H1 (cell line): ENCODE results near the gene CC2D1A. TPM values are rescaled to one million over a fixed set of nuclear protein-coding genes. Genes with fewer than 3 reads are reported as not detected.

Source experiments
- CTCF ChIA-PET: fragments of 300-600 bp; sonication (Branson Sonifier 250); formaldehyde crosslinking; loops from one replicate; lab custom pipeline; 2021; ENCODE audit not compliant: partially characterized antibody; lab: Charles Lee
- POLR2A ChIA-PET: fragments of 300-600 bp; sonication (Branson Sonifier 250); formaldehyde crosslinking; loops from one replicate; lab custom pipeline; 2021; ENCODE audit warnings: inconsistent platforms; ENCODE audit not compliant: partially characterized antibody; lab: Charles Lee
- DNase-seq, 2 experiments: peaks; one replicate each; pipeline versions ENCODE4 v3.0.0 to v3.0.0-alpha.2; 2010 to 2022; ENCODE audit warnings: low spot score in 2 of 2, low read depth in 1 of 2, mixed read lengths in 1 of 2
- FAIRE-seq: peaks from 2 replicates; lab custom pipeline; 2011; peaks lifted over from hg19 to GRCh38; lab: Jason Lieb, UNC
- H2AFZ ChIP-seq: 2 replicates; pipeline ENCODE4 v1.8.1; 2012; ENCODE audit warnings: low read length, inconsistent platforms
- H2AK5ac ChIP-seq: 2 replicates; pipeline ENCODE4 v1.6.1; 2013; ENCODE audit warnings: low read depth, low read length
- H2BK120ac ChIP-seq: replicated peaks from 2 replicates; pipeline ENCODE3; 2013; ENCODE audit warnings: low read depth, low read length, inconsistent platforms
- H2BK12ac ChIP-seq: 2 replicates; pipeline ENCODE4 v1.6.1; 2013; ENCODE audit warnings: low read depth, low read length
- H2BK15ac ChIP-seq: 2 replicates; pipeline ENCODE4 v1.6.1; 2013; ENCODE audit warnings: low read length
- H2BK20ac ChIP-seq: 2 replicates; pipeline ENCODE4 v1.6.1; 2013; ENCODE audit warnings: low read length
- H2BK5ac ChIP-seq: 2 replicates; pipeline ENCODE4 v1.6.1; 2013; ENCODE audit warnings: low read depth, low read length
- H3K14ac ChIP-seq: 2 replicates; pipeline ENCODE4 v1.6.1; 2013; ENCODE audit warnings: inconsistent platforms; ENCODE audit not compliant: insufficient read length
- H3K18ac ChIP-seq: 2 replicates; pipeline ENCODE4 v1.6.1; 2013; ENCODE audit warnings: low read length; ENCODE audit errors: extremely low read depth
- H3K23ac ChIP-seq: 2 replicates; pipeline ENCODE4 v1.6.1; 2013; ENCODE audit warnings: inconsistent platforms; ENCODE audit not compliant: insufficient read length
- H3K23me2 ChIP-seq: 2 replicates; pipeline ENCODE4 v1.6.1; 2013; ENCODE audit warnings: low read depth, low read length
- H3K27ac ChIP-seq: 2 replicates; pipeline ENCODE4 v1.6.1; 2011; ENCODE audit warnings: low read depth, low read length, inconsistent platforms
- H3K27me3 ChIP-seq, 4 experiments: replicated peaks in 1 of 4; 1 replicate in 1 of 4; 2 replicates in 3 of 4; pipeline versions ENCODE4 v1.6.1 to v1.8.1; 2011 to 2013; ENCODE audit warnings: low read length in 3 of 4, mild to moderate bottlenecking in 3 of 4, inconsistent platforms in 2 of 4, mixed read lengths in 2 of 4, moderate library complexity in 1 of 4; ENCODE audit not compliant: control insufficient read depth in 3 of 4, insufficient read depth in 3 of 4; ENCODE audit errors: extremely low read depth in 1 of 4
- H3K36me3 ChIP-seq, 4 experiments: 2 replicates each; pipeline versions ENCODE4 v1.6.1 to v1.8.1; 2011 to 2013; ENCODE audit warnings: mild to moderate bottlenecking in 4 of 4, low read length in 3 of 4, moderate library complexity in 2 of 4, control low read depth in 1 of 4, inconsistent platforms in 1 of 4; ENCODE audit not compliant: insufficient read depth in 4 of 4, control insufficient read depth in 2 of 4
- H3K4ac ChIP-seq: replicated peaks from 2 replicates; pipeline ENCODE3; 2013; ENCODE audit warnings: low read length, low read depth, mixed read lengths, inconsistent platforms; ENCODE audit not compliant: insufficient read length
- H3K4me1 ChIP-seq, 4 experiments: replicated peaks in 1 of 4; 1 replicate in 1 of 4; 2 replicates in 3 of 4; pipeline versions ENCODE4 v1.6.1 to v1.8.1; 2011 to 2013; ENCODE audit warnings: low read length in 3 of 4, inconsistent platforms in 2 of 4, mixed read lengths in 1 of 4; ENCODE audit not compliant: insufficient read depth in 4 of 4, control insufficient read depth in 3 of 4
- H3K4me2 ChIP-seq, 2 experiments: 2 replicates each; pipeline versions ENCODE4 v1.6.1 to v1.8.1; 2011 to 2013; ENCODE audit warnings: low read depth in 2 of 2, low read length in 2 of 2, control low read depth in 1 of 2, inconsistent platforms in 1 of 2, mild to moderate bottlenecking in 1 of 2; ENCODE audit not compliant: insufficient read depth in 1 of 2
- H3K4me3 ChIP-seq, 4 experiments: fragments of 200-600, 300-600 bp in 1 of 4; sonication (generic), shearing (Covaris generic), sonication (Bioruptor Twin) in 1 of 4; 2 replicates each; pipeline versions ENCODE4 v1.5.1 to v1.8.1; 2011 to 2016; ENCODE audit warnings: low read length in 4 of 4, low read depth in 3 of 4, control low read depth in 2 of 4, inconsistent platforms in 2 of 4, mild to moderate bottlenecking in 2 of 4, mixed read lengths in 1 of 4, moderate library complexity in 1 of 4; ENCODE audit not compliant: insufficient read depth in 2 of 4; ENCODE audit errors: extremely low read depth in 1 of 4
- H3K56ac ChIP-seq: replicated peaks from 2 replicates; pipeline ENCODE3; 2013; ENCODE audit warnings: low read depth, mild to moderate bottlenecking, mixed read lengths, low read length, inconsistent platforms; ENCODE audit not compliant: insufficient read length
- H3K79me1 ChIP-seq: 2 replicates; pipeline ENCODE4 v1.6.1; 2013; ENCODE audit warnings: low read depth, low read length, control low read depth
- H3K79me2 ChIP-seq, 2 experiments: 2 replicates each; pipeline versions ENCODE4 v1.6.1 to v1.8.1; 2012 to 2013; ENCODE audit warnings: low read length in 2 of 2, mild to moderate bottlenecking in 2 of 2, inconsistent platforms in 1 of 2; ENCODE audit not compliant: insufficient read depth in 2 of 2, control insufficient read depth in 1 of 2
- H3K9ac ChIP-seq, 4 experiments: replicated peaks in 1 of 4; 1 replicate in 1 of 4; 2 replicates in 3 of 4; pipeline versions ENCODE4 v1.6.1 to v1.8.1; 2011 to 2013; ENCODE audit warnings: low read depth in 3 of 4, low read length in 3 of 4, control low read depth in 2 of 4, mild to moderate bottlenecking in 2 of 4, moderate library complexity in 2 of 4, inconsistent platforms in 1 of 4; ENCODE audit errors: extremely low read depth in 1 of 4
- H3K9me3 ChIP-seq, 2 experiments: 2 replicates each; pipeline versions ENCODE4 v1.6.1 to v1.8.1; 2012 to 2013; ENCODE audit warnings: mild to moderate bottlenecking in 2 of 2, moderate library complexity in 2 of 2, control low read depth in 1 of 2, inconsistent platforms in 1 of 2, low read depth in 1 of 2, low read length in 1 of 2, mixed read lengths in 1 of 2; ENCODE audit not compliant: insufficient read depth in 2 of 2
- H4K20me1 ChIP-seq, 2 experiments: replicated peaks in 1 of 2; 2 replicates each; pipeline versions ENCODE3 to v1.8.1; 2011 to 2013; ENCODE audit warnings: inconsistent platforms in 2 of 2, low read length in 2 of 2, mild to moderate bottlenecking in 1 of 2; ENCODE audit not compliant: insufficient read depth in 2 of 2, control insufficient read depth in 1 of 2
- H4K5ac ChIP-seq: 2 replicates; pipeline ENCODE4 v1.6.1; 2013; ENCODE audit warnings: low read length, low read depth, mixed read lengths, inconsistent platforms; ENCODE audit not compliant: insufficient read length
- H4K8ac ChIP-seq: 2 replicates; pipeline ENCODE4 v1.8.0; 2013; ENCODE audit warnings: mild to moderate bottlenecking, moderate library complexity, low read length, inconsistent platforms; ENCODE audit not compliant: insufficient read depth; ENCODE audit errors: extremely low read depth
- H4K91ac ChIP-seq: replicated peaks from 2 replicates; pipeline ENCODE3; 2013; ENCODE audit warnings: low read length, mixed read lengths, inconsistent platforms; ENCODE audit not compliant: insufficient read length
- MAFK ChIP-seq: IDR thresholded peaks from 2 replicates; pipeline ENCODE4 v1.6.1; 2012; ENCODE audit warnings: low read depth, mild to moderate bottlenecking, improper control_type of control experiment, low read length
- SUZ12 ChIP-seq: fragments of 200-600 bp; sonication (generic); IDR thresholded peaks from 2 replicates; pipeline ENCODE4 v1.6.1; 2012; ENCODE audit warnings: mild to moderate bottlenecking, inconsistent platforms, low read length, moderate library complexity, mixed read lengths
- WGBS, 2 experiments: shearing (Covaris generic) in 1 of 2; methylation state at CpG; one replicate each; pipeline versions ENCODE4 v1.1.6 to v1.1.7; 2013 to 2015; ENCODE audit warnings: low lambda C conversion rate in 2 of 2, mixed read lengths in 2 of 2, inconsistent platforms in 1 of 2, low coverage in 1 of 2, missing lambda C conversion rate in 1 of 2; ENCODE audit not compliant: insufficient replicate concordance in 2 of 2, insufficient coverage in 1 of 2, insufficient read length in 1 of 2; ENCODE audit errors: extremely low coverage in 1 of 2, missing lambda C conversion rate in 1 of 2; 5-methylcytosine and 5-hydroxymethylcytosine counted together
- polyA plus RNA-seq, 7 experiments: library from polyadenylated mRNA; depleted of rRNA in 3 of 7; stranded (reverse) in 5 of 7; unstranded in 2 of 7; fragments of >200 nt in 5 of 7; fragments of 200-250 nt in 2 of 7; gene quantifications; 1 replicate in 5 of 7; 2 replicates in 1 of 7; 4 replicates in 1 of 7; pipeline versions ENCODE4 v1.2.1 to v1.2.3, GENCODE V29; 2011 to 2013; ENCODE audit warnings: missing spikeins in 2 of 7, mixed read lengths in 2 of 7
- total RNA-seq: library from RNA; stranded (reverse); fragmentation: NEBNext Ultra II Directional; extraction: Animal tissue kit (Norgen Biotek cat#: 25700); gene quantifications from 2 replicates; pipeline ENCODE4 v1.2.1, GENCODE V29; 2021
- TF ChIP-seq, protein P1 (sequence below): IDR thresholded peaks from 2 replicates; pipeline ENCODE4 v1.6.1; 2012; ENCODE audit warnings: low read length, inconsistent platforms

Gene CC2D1A
- total and polyA plus RNA-seq, 2 of the 8 experiments (the other 6 are each of a cell fraction or from before 2014, with no cell fraction given), result 12.5 to 33.0 TPM

GRCh38 chr19:13968383-13968935 lies 62.5 kb downstream of the CC2D1A start:
- Histone ChIP-seq H4K91ac (no peak overlapping the region), H2BK12ac (no peak overlapping the region), H4K8ac (no peak overlapping the region), H3K4me2 (no peak overlapping the region), H4K20me1 (no peaks in the 10 kb centered on the region), H2AFZ (no peak overlapping the region), H2BK15ac (no peak overlapping the region), H3K4ac (no peak overlapping the region), H3K4me1 (peaks cover 0 to 3% (median 0%) of the 10 kb centered on the region in 4 experiments; a peak in 1 of 7 replicates), H3K23ac (no peak overlapping the region), H3K9ac (no peak overlapping the region), H2BK5ac (no peak overlapping the region), H2BK20ac (no peak overlapping the region), H3K14ac (no peak overlapping the region), H3K4me3 (no peak overlapping the region), H2BK120ac (no peak overlapping the region), H3K9me3 (no peaks in the 10 kb centered on the region), H3K79me2 (no peaks in the 10 kb centered on the region), H4K5ac (no peak overlapping the region), H3K27ac (no peak overlapping the region), H3K18ac (no peak overlapping the region), H2AK5ac (no peak overlapping the region), H3K27me3 (no peaks in the 10 kb centered on the region; a peak in 2 of 7 replicates), H3K56ac (no peak overlapping the region), H3K23me2 (peaks cover 1% of the 10 kb centered on the region; the same call in 1 of the 2 replicates), H3K36me3 (peaks cover 0 to 21% (median 10%) of the 10 kb centered on the region in 4 experiments; a peak in 5 of 8 replicates), H3K79me1 (no peaks in the 10 kb centered on the region)
- POLR2A ChIA-PET, result interaction anchor here (1.3 to 3.0 kb wide), 3 partner anchors 10 to 19 kb away, joined by 3 to 14 read pairs (median 3); partner anchors contain the start of gene DCAF15
- FAIRE-seq, result no peak
- WGBS, 2 experiments, result 92% methylated on average over 20 of the region's 22 CpGs; no CpG with 5 or more reads in 1 of the 2 experiments
- CTCF ChIA-PET, result interaction anchor here (0.6 to 1.2 kb wide), 3 partner anchors 8 to 177 kb away, joined by 3 to 4 read pairs (median 4); no protein-coding TSS in a partner anchor
- no peak for DNase-seq
- TF ChIP-seq, protein P1, sequence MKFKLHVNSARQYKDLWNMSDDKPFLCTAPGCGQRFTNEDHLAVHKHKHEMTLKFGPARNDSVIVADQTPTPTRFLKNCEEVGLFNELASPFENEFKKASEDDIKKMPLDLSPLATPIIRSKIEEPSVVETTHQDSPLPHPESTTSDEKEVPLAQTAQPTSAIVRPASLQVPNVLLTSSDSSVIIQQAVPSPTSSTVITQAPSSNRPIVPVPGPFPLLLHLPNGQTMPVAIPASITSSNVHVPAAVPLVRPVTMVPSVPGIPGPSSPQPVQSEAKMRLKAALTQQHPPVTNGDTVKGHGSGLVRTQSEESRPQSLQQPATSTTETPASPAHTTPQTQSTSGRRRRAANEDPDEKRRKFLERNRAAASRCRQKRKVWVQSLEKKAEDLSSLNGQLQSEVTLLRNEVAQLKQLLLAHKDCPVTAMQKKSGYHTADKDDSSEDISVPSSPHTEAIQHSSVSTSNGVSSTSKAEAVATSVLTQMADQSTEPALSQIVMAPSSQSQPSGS, result no peak
- no peak for TF ChIP-seq MAFK
- TF ChIP-seq SUZ12, result no peak
